ENCODE data around the gene ZNF521. TPM values are rescaled to one million over a fixed set of nuclear protein-coding genes. Genes with fewer than 3 reads are reported as not detected.
A peak's percentile ranks its signal among the peaks of the same experiment; 100 is the strongest.

ZNF521 gene
- total and polyA plus RNA-seq, 9 donors: 24.3 to 51.3 (median 44.1) TPM

GRCh38 chr18:25349131-25349925 is 2.6 kb downstream of the ZNF521 start:
- H3K4me1 ChIP-seq (ENCODE audit: insufficient read depth): peaks cover 2% of the 10 kb centered on the region
- 1 to 2% (median 2%) methylated on average over 43 to 77 of the region's 78 CpGs for WGBS, 3 donors
- no peaks in the 10 kb centered on the region for H3K9me3 ChIP-seq
- peak; percentile 51 to 72 (median 64) for DNase-seq
- TF ChIP-seq CTCF (IDR thresholded peaks at IDR 0.05): no peak
- TF ChIP-seq POLR2A (IDR thresholded peaks at IDR 0.05): no peak
- TF ChIP-seq EP300 (IDR thresholded peaks at IDR 0.05): no peak
- H3K27ac ChIP-seq: peak overlapping the region; percentile 98
- peak overlapping the region; percentile 78 for H3K4me3 ChIP-seq
- no peaks in the 10 kb centered on the region for H3K36me3 ChIP-seq
- intact Hi-C loops (cut with DNase I): loop anchor here in 2 of 4 donors (5.0 to 10.0 kb wide), 2 partner anchors 115 to 117 kb away; no protein-coding TSS in a partner anchor
- no peaks in the 10 kb centered on the region for H3K27me3 ChIP-seq

- Histone ChIP-seq H3K27ac (peak overlapping the region; percentile 98), H3K27me3 (no peaks in the 10 kb centered on the region), H3K36me3 (no peaks in the 10 kb centered on the region), H3K4me3 (peak overlapping the region; percentile 78), H3K4me1 (ENCODE audit: insufficient read depth) (peaks cover 3% of the 10 kb centered on the region), H3K9me3 (no peaks in the 10 kb centered on the region)
- peak in 2 of 5 donors; percentile 26 to 37 for DNase-seq
- intact Hi-C loops (cut with DNase I): loop anchor here in 2 of 4 donors (5.0 to 10.0 kb wide), 2 partner anchors 114 to 116 kb away; no protein-coding TSS in a partner anchor
- no peak for TF ChIP-seq EP300 (IDR thresholded peaks at IDR 0.05)
- TF ChIP-seq CTCF (IDR thresholded peaks at IDR 0.05): no peak
- no peak for TF ChIP-seq POLR2A (IDR thresholded peaks at IDR 0.05)
- WGBS, 3 donors: 11 to 18% (median 15%) methylated on average over 17 of the region's 17 CpGs
These were observed 3.4 kb downstream of the ZNF521 start for GRCh38 chr18:25348386-25349130.

GRCh38 chr18:25346561-25346960 is 5.4 kb downstream of the ZNF521 start:
- no peak for DNase-seq
- Histone ChIP-seq H3K36me3 (no peaks in the 10 kb centered on the region), H3K4me1 (ENCODE audit: insufficient read depth) (peaks cover 3% of the 10 kb centered on the region), H3K27me3 (no peaks in the 10 kb centered on the region), H3K27ac (peak overlapping the region in 1 of 2 donors; percentile 6), H3K4me3 (no peak overlapping the region), H3K9me3 (no peaks in the 10 kb centered on the region)
- TF ChIP-seq EP300 (IDR thresholded peaks at IDR 0.05): no peak
- TF ChIP-seq CTCF (IDR thresholded peaks at IDR 0.05): no peak
- TF ChIP-seq POLR2A (IDR thresholded peaks at IDR 0.05): no peak
- intact Hi-C loops (cut with DNase I): loop anchor here in 2 of 4 donors (5.0 to 10.0 kb wide), 2 partner anchors 112 to 114 kb away; no protein-coding TSS in a partner anchor
- 87 to 94% (median 92%) methylated on average over 1 of the region's 1 CpG for WGBS, 3 donors

- no peak for TF ChIP-seq CTCF (IDR thresholded peaks at IDR 0.05)
- no peak for TF ChIP-seq EP300 (IDR thresholded peaks at IDR 0.05)
- no peak for TF ChIP-seq POLR2A (IDR thresholded peaks at IDR 0.05)
- WGBS, 3 donors: 15 to 26% (median 22%) methylated on average over 8 of the region's 8 CpGs
- H3K4me1 ChIP-seq (ENCODE audit: insufficient read depth): peaks cover 3% of the 10 kb centered on the region
- DNase-seq: no peak
- intact Hi-C loops (cut with DNase I): loop anchor here in 2 of 4 donors (5.0 to 10.0 kb wide), 2 partner anchors 110 to 113 kb away; no protein-coding TSS in a partner anchor
- H3K9me3 ChIP-seq: no peaks in the 10 kb centered on the region
- H3K4me3 ChIP-seq: no peak overlapping the region
- no peak overlapping the region for H3K27ac ChIP-seq
- no peaks in the 10 kb centered on the region for H3K36me3 ChIP-seq
- no peaks in the 10 kb centered on the region for H3K27me3 ChIP-seq
These were observed 6.7 kb downstream of the ZNF521 start for GRCh38 chr18:25345081-25345866.
